Measurements from ENCODE around the gene NOX5. TPM values are rescaled to one million over a fixed set of nuclear protein-coding genes. Genes with fewer than 3 reads are reported as not detected.

The NOX5 gene
- total RNA-seq, 2 experiments from 2014 or later, result not detected

- H3K9me3 ChIP-seq (ENCODE audit: low read length), result no peaks in the 10 kb centered on the region
- H3K4me2 ChIP-seq (ENCODE audit: low read length), result no peak overlapping the region
- no peaks in the 10 kb centered on the region for H3K79me2 ChIP-seq (ENCODE audit: insufficient read depth, low read depth, low read length)
- BruUV-seq (replicated peaks), result no TSS peak
- no peaks in the 10 kb centered on the region for H4K20me1 ChIP-seq (ENCODE audit: insufficient read depth, low read length)
- H3K9me2 ChIP-seq (ENCODE audit: insufficient read depth, low read length), result no peaks in the 10 kb centered on the region
- H3K27ac ChIP-seq (ENCODE audit: low read depth, low read length, poor library complexity, severe bottlenecking), result no peak overlapping the region
- POLR2A ChIA-PET, result no interaction called here
- intact Hi-C loops (cut with micrococcal nuclease; ENCODE audit: unreplicated experiment), result no loop called here
- DNase-seq (ENCODE audit: low spot score), result no peak
- no peak overlapping the region for H3K4me3 ChIP-seq (ENCODE audit: low read depth, low read length, poor library complexity, severe bottlenecking)
- TF ChIP-seq EZH2phosphoT487 (IDR thresholded peaks at IDR 0.05; ENCODE audit: borderline replicate concordance, low read depth, low read length) (no peak), CTCF (conservative IDR thresholded peaks at IDR 0.05; ENCODE audit: low read length) (no peak)
- H3K36me3 ChIP-seq (ENCODE audit: insufficient read depth, low read length), result no peaks in the 10 kb centered on the region
- CTCF ChIA-PET (ENCODE audit: unreplicated experiment), result no interaction called here
- no peaks in the 10 kb centered on the region for H3K4me1 ChIP-seq (ENCODE audit: insufficient read depth, low read length, poor library complexity, severe bottlenecking)
- H2AFZ ChIP-seq (ENCODE audit: low read length), result no peak overlapping the region
Observed at GRCh38 chr15:69087366-69087976, 73.0 kb downstream of the NOX5 start.

- ChIA-PET POLR2A (no interaction called here), CTCF (ENCODE audit: unreplicated experiment) (no interaction called here)
- intact Hi-C loops (cut with micrococcal nuclease; ENCODE audit: unreplicated experiment), result no loop called here
- Histone ChIP-seq H3K79me2 (ENCODE audit: insufficient read depth, low read depth, low read length) (no peaks in the 10 kb centered on the region), H3K4me2 (ENCODE audit: low read length) (no peak overlapping the region), H3K4me3 (ENCODE audit: low read depth, low read length, poor library complexity, severe bottlenecking) (no peak overlapping the region), H3K27ac (ENCODE audit: low read depth, low read length, poor library complexity, severe bottlenecking) (no peak overlapping the region), H3K9me2 (ENCODE audit: insufficient read depth, low read length) (no peaks in the 10 kb centered on the region), H2AFZ (ENCODE audit: low read length) (no peak overlapping the region), H3K36me3 (ENCODE audit: insufficient read depth, low read length) (no peaks in the 10 kb centered on the region), H4K20me1 (ENCODE audit: insufficient read depth, low read length) (no peaks in the 10 kb centered on the region), H3K9me3 (ENCODE audit: low read length) (no peaks in the 10 kb centered on the region), H3K4me1 (ENCODE audit: insufficient read depth, low read length, poor library complexity, severe bottlenecking) (no peaks in the 10 kb centered on the region)
- no TSS peak for BruUV-seq (replicated peaks)
- DNase-seq (ENCODE audit: low spot score), result no peak
- no peak for TF ChIP-seq EZH2phosphoT487 (IDR thresholded peaks at IDR 0.05; ENCODE audit: borderline replicate concordance, low read depth, low read length)
- TF ChIP-seq CTCF (conservative IDR thresholded peaks at IDR 0.05; ENCODE audit: low read length), result no peak
Observed at GRCh38 chr15:69088300-69088965, 73.9 kb downstream of the NOX5 start.

GRCh38 chr15:69089258-69089657 lies 74.8 kb downstream of the NOX5 start:
- H3K79me2 ChIP-seq (ENCODE audit: insufficient read depth, low read depth, low read length), result no peaks in the 10 kb centered on the region
- H3K27ac ChIP-seq (ENCODE audit: low read depth, low read length, poor library complexity, severe bottlenecking), result no peak overlapping the region
- ChIA-PET CTCF (ENCODE audit: unreplicated experiment) (no interaction called here), POLR2A (interaction anchor here (0.9 kb wide), 1 partner anchor 10 kb away, joined by 3 read pairs; no protein-coding TSS in a partner anchor)
- no peaks in the 10 kb centered on the region for H3K36me3 ChIP-seq (ENCODE audit: insufficient read depth, low read length)
- no TSS peak for BruUV-seq (replicated peaks)
- no peak for DNase-seq (ENCODE audit: low spot score)
- H3K9me3 ChIP-seq (ENCODE audit: low read length), result no peaks in the 10 kb centered on the region
- intact Hi-C loops (cut with micrococcal nuclease; ENCODE audit: unreplicated experiment), result no loop called here
- H3K4me3 ChIP-seq (ENCODE audit: low read depth, low read length, poor library complexity, severe bottlenecking), result no peak overlapping the region
- H3K9me2 ChIP-seq (ENCODE audit: insufficient read depth, low read length), result no peaks in the 10 kb centered on the region
- no peak overlapping the region for H3K4me2 ChIP-seq (ENCODE audit: low read length)
- TF ChIP-seq EZH2phosphoT487 (IDR thresholded peaks at IDR 0.05; ENCODE audit: borderline replicate concordance, low read depth, low read length) (no peak), CTCF (conservative IDR thresholded peaks at IDR 0.05; ENCODE audit: low read length) (no peak)
- H2AFZ ChIP-seq (ENCODE audit: low read length), result no peak overlapping the region
- H4K20me1 ChIP-seq (ENCODE audit: insufficient read depth, low read length), result no peaks in the 10 kb centered on the region
- no peaks in the 10 kb centered on the region for H3K4me1 ChIP-seq (ENCODE audit: insufficient read depth, low read length, poor library complexity, severe bottlenecking)

All from OCI-LY7 (cell line).